Occipital lobe (tissue), 1 donor: ENCODE measurements around the gene SPACA9. TPM values are rescaled to one million over a fixed set of nuclear protein-coding genes. Genes with fewer than 3 reads are reported as not detected.

Experiments used
- total RNA-seq: library from RNA; depleted of rRNA; stranded (reverse); fragments of >200 nt; gene quantifications from one replicate; pipeline ENCODE4 v1.2.3, GENCODE V29; 2014

The SPACA9 gene
- total RNA-seq, 1 donor from 2014 or later, result 2.8 TPM

Other genes with a start within 250 kb of the SPACA9 start
- 7.3 TPM for gene DDX31, start 208.9 kb upstream of the SPACA9 start, total RNA-seq
- 22.6 TPM for gene GTF3C4, start 208.4 kb upstream of the SPACA9 start, total RNA-seq
- 1.1 TPM for gene AK8, start 614 bp upstream of the SPACA9 start, total RNA-seq
- 48.5 TPM for gene TSC1, start 65.7 kb downstream of the SPACA9 start, total RNA-seq
- not detected for gene GFI1B, start 99.8 kb downstream of the SPACA9 start, total RNA-seq
- gene GTF3C5, start 152.1 kb downstream of the SPACA9 start, total RNA-seq, result 29.2 TPM
- gene CEL, start 183.1 kb downstream of the SPACA9 start, total RNA-seq, result not detected
- gene RALGDS, start 242.3 kb downstream of the SPACA9 start, total RNA-seq, result 95.8 TPM